Measurements from ENCODE around the gene JAG1. TPM values are rescaled to one million over a fixed set of nuclear protein-coding genes. Genes with fewer than 3 reads are reported as not detected.
A peak's percentile ranks its signal among the peaks of the same experiment; 100 is the strongest.

JAG1 gene
- total RNA-seq, 1 donor from 2014 or later: 172 TPM

- peaks cover 8% of the 10 kb centered on the region for H3K4me1 Mint-ChIP-seq (ENCODE audit: unreplicated experiment)
These were observed 27.8 kb downstream of the JAG1 start for GRCh38 chr20:10646006-10646405.

GRCh38 chr20:10645205-10645570, 28.6 kb downstream of the JAG1 start:
- TF ChIP-seq CTCF (IDR thresholded peaks at IDR 0.05; ENCODE audit: unreplicated experiment): no peak
- H3K27me3 Mint-ChIP-seq (ENCODE audit: unreplicated experiment): peaks cover 7% of the 10 kb centered on the region
- H3K36me3 Mint-ChIP-seq (ENCODE audit: low read depth, unreplicated experiment): peaks cover 90% of the 10 kb centered on the region
- no peak overlapping the region for H3K4me3 Mint-ChIP-seq (ENCODE audit: unreplicated experiment)
- peaks cover 9% of the 10 kb centered on the region for H3K4me1 Mint-ChIP-seq (ENCODE audit: unreplicated experiment)
- H3K27ac Mint-ChIP-seq (ENCODE audit: unreplicated experiment): no peak overlapping the region
- no peaks in the 10 kb centered on the region for H3K9me3 Mint-ChIP-seq (ENCODE audit: unreplicated experiment)
- no peak for DNase-seq (ENCODE audit: low spot score)

More at GRCh38 chr20:10646006-10646405, 27.8 kb downstream of the JAG1 start:
- Mint-ChIP-seq H3K36me3 (ENCODE audit: low read depth, unreplicated experiment) (peaks cover 88% of the 10 kb centered on the region), H3K27me3 (ENCODE audit: unreplicated experiment) (peaks cover 7% of the 10 kb centered on the region), H3K9me3 (ENCODE audit: unreplicated experiment) (no peaks in the 10 kb centered on the region), H3K4me3 (ENCODE audit: unreplicated experiment) (no peak overlapping the region), H3K27ac (ENCODE audit: unreplicated experiment) (no peak overlapping the region)
- no peak for TF ChIP-seq CTCF (IDR thresholded peaks at IDR 0.05; ENCODE audit: unreplicated experiment)
- DNase-seq (ENCODE audit: low spot score): no peak

GRCh38 chr20:10644458-10645204, 29.2 kb downstream of the JAG1 start:
- Mint-ChIP-seq H3K4me1 (ENCODE audit: unreplicated experiment) (peaks cover 9% of the 10 kb centered on the region), H3K27me3 (ENCODE audit: unreplicated experiment) (peaks cover 7% of the 10 kb centered on the region)

GRCh38 chr20:10643560-10643873, 30.3 kb downstream of the JAG1 start:
- H3K27ac Mint-ChIP-seq (ENCODE audit: unreplicated experiment): peak overlapping the region; percentile 57
- H3K27me3 Mint-ChIP-seq (ENCODE audit: unreplicated experiment): peaks cover 7% of the 10 kb centered on the region
- DNase-seq (ENCODE audit: low spot score): no peak
- no peaks in the 10 kb centered on the region for H3K9me3 Mint-ChIP-seq (ENCODE audit: unreplicated experiment)
- peak overlapping the region; percentile 54 for H3K4me3 Mint-ChIP-seq (ENCODE audit: unreplicated experiment)
- peaks cover 10% of the 10 kb centered on the region for H3K4me1 Mint-ChIP-seq (ENCODE audit: unreplicated experiment)
- TF ChIP-seq CTCF (IDR thresholded peaks at IDR 0.05; ENCODE audit: unreplicated experiment): no peak
- peaks cover 83% of the 10 kb centered on the region for H3K36me3 Mint-ChIP-seq (ENCODE audit: low read depth, unreplicated experiment)

More at GRCh38 chr20:10644458-10645204, 29.2 kb downstream of the JAG1 start:
- TF ChIP-seq CTCF (IDR thresholded peaks at IDR 0.05; ENCODE audit: unreplicated experiment): no peak
- H3K9me3 Mint-ChIP-seq (ENCODE audit: unreplicated experiment): no peaks in the 10 kb centered on the region
- H3K27ac Mint-ChIP-seq (ENCODE audit: unreplicated experiment): no peak overlapping the region
- H3K4me3 Mint-ChIP-seq (ENCODE audit: unreplicated experiment): peak overlapping the region; percentile 11
- H3K36me3 Mint-ChIP-seq (ENCODE audit: low read depth, unreplicated experiment): peaks cover 86% of the 10 kb centered on the region
- no peak for DNase-seq (ENCODE audit: low spot score)

GRCh38 chr20:10642856-10643559, 30.8 kb downstream of the JAG1 start:
- no peak for DNase-seq (ENCODE audit: low spot score)
- Mint-ChIP-seq H3K27ac (ENCODE audit: unreplicated experiment) (peak overlapping the region; percentile 57), H3K4me1 (ENCODE audit: unreplicated experiment) (peaks cover 12% of the 10 kb centered on the region), H3K27me3 (ENCODE audit: unreplicated experiment) (peaks cover 7% of the 10 kb centered on the region), H3K9me3 (ENCODE audit: unreplicated experiment) (no peaks in the 10 kb centered on the region), H3K36me3 (ENCODE audit: low read depth, unreplicated experiment) (peaks cover 80% of the 10 kb centered on the region), H3K4me3 (ENCODE audit: unreplicated experiment) (peak overlapping the region; percentile 54)
- no peak for TF ChIP-seq CTCF (IDR thresholded peaks at IDR 0.05; ENCODE audit: unreplicated experiment)
